ENCODE measurements around the gene LRRN4. TPM values are rescaled to one million over a fixed set of nuclear protein-coding genes. Genes with fewer than 3 reads are reported as not detected.

LRRN4 gene
- total and polyA plus RNA-seq, 9 of the 15 experiments (the other 6 are each of a cell fraction or from before 2014, with no cell fraction given), result not detected

- in situ Hi-C loops (cut with MboI) (no loop called here), intact Hi-C loops (cut with micrococcal nuclease) (no loop called here)
- Histone ChIP-seq H3K4me1 (replicated peaks in 1 of 2; ENCODE audit: control insufficient read depth in 2 of 2, insufficient read depth in 2 of 2, low read length in 2 of 2) (no peaks in the 10 kb centered on the region), H3K9me3 (replicated peaks; ENCODE audit: control insufficient read depth, insufficient read depth, low read depth, low read length) (no peaks in the 10 kb centered on the region), H3K27me3 (ENCODE audit: control insufficient read depth in 2 of 2, insufficient read depth in 2 of 2, low read length in 2 of 2) (no peaks in the 10 kb centered on the region), H3K36me3 (ENCODE audit: control insufficient read depth, insufficient read depth, low read length) (no peaks in the 10 kb centered on the region), H3K79me2 (ENCODE audit: control insufficient read depth, insufficient read depth, low read length) (no peaks in the 10 kb centered on the region), H3K4me2 (ENCODE audit: insufficient read depth, low read length) (no peak overlapping the region), H3K9ac (ENCODE audit: insufficient read depth in 1 of 2, low read depth in 2 of 2, low read length in 2 of 2) (no peak overlapping the region), H3K9me1 (ENCODE audit: control insufficient read depth, insufficient read depth, low read length) (no peaks in the 10 kb centered on the region), H3K27ac (ENCODE audit: extremely low read depth, low read depth, low read length) (no peak overlapping the region), H3K4me3 (no peak overlapping the region), H4K20me1 (replicated peaks; ENCODE audit: control insufficient read depth, insufficient read depth, low read length) (no peaks in the 10 kb centered on the region), H2AFZ (ENCODE audit: low read depth, low read length) (no peak overlapping the region)
- DNase-seq (ENCODE audit: extremely low read depth in 1 of 4, low spot score in 3 of 4) (no peak), ATAC-seq (no peak), FAIRE-seq (no peak)
- POLR2A ChIA-PET, result interaction anchor here (0.6 kb wide), 1 partner anchor 25 kb away, joined by 3 read pairs; no protein-coding TSS in a partner anchor
- 42% methylated on average over 2 of the region's 2 CpGs for WGBS (ENCODE audit: insufficient coverage, low coverage, missing lambda C conversion rate)
- TF ChIP-seq RBM17 (IDR thresholded peaks at IDR 0.05; ENCODE audit: borderline replicate concordance, low read depth, low read length), result no peak
- CTCF ChIA-PET (ENCODE audit: low intra/inter-chr PET ratio), result no interaction called here
- BruUV-seq (replicated peaks), result no TSS peak
Measured at GRCh38 chr20:6100246-6100645, 46.4 kb upstream of the LRRN4 start.

GRCh38 chr20:6099819-6100218 is 46.0 kb upstream of the LRRN4 start:
- Histone ChIP-seq H2AFZ (ENCODE audit: low read depth, low read length) (no peak overlapping the region), H3K9ac (ENCODE audit: insufficient read depth in 1 of 2, low read depth in 2 of 2, low read length in 2 of 2) (no peak overlapping the region), H3K36me3 (ENCODE audit: control insufficient read depth, insufficient read depth, low read length) (no peaks in the 10 kb centered on the region), H3K79me2 (ENCODE audit: control insufficient read depth, insufficient read depth, low read length) (no peaks in the 10 kb centered on the region), H3K9me1 (ENCODE audit: control insufficient read depth, insufficient read depth, low read length) (no peaks in the 10 kb centered on the region), H3K27ac (ENCODE audit: extremely low read depth, low read depth, low read length) (no peak overlapping the region), H3K27me3 (ENCODE audit: control insufficient read depth in 2 of 2, insufficient read depth in 2 of 2, low read length in 2 of 2) (no peaks in the 10 kb centered on the region), H3K4me3 (no peak overlapping the region), H3K9me3 (replicated peaks; ENCODE audit: control insufficient read depth, insufficient read depth, low read depth, low read length) (no peaks in the 10 kb centered on the region), H3K4me1 (replicated peaks in 1 of 2; ENCODE audit: control insufficient read depth in 2 of 2, insufficient read depth in 2 of 2, low read length in 2 of 2) (no peaks in the 10 kb centered on the region), H3K4me2 (ENCODE audit: insufficient read depth, low read length) (no peak overlapping the region), H4K20me1 (replicated peaks; ENCODE audit: control insufficient read depth, insufficient read depth, low read length) (no peaks in the 10 kb centered on the region)
- no peak for ATAC-seq
- ChIA-PET CTCF (ENCODE audit: low intra/inter-chr PET ratio) (no interaction called here), POLR2A (interaction anchor here (0.6 kb wide), 1 partner anchor 26 kb away, joined by 3 read pairs; no protein-coding TSS in a partner anchor)
- TF ChIP-seq ZFPM2 (CRISPR knock-in tag; IDR thresholded peaks at IDR 0.05) (no peak), GTF2E2 (tag; IDR thresholded peaks at IDR 0.05) (no peak), FOXM1 (IDR thresholded peaks at IDR 0.05; ENCODE audit: low read depth) (no peak), FOXM1 (CRISPR knock-in tag; IDR thresholded peaks at IDR 0.05; ENCODE audit: low read depth) (no peak), PCBP2 (IDR thresholded peaks at IDR 0.05; ENCODE audit: low read depth, low read length, poor library complexity, severe bottlenecking) (no peak), TRIM28 (IDR thresholded peaks at IDR 0.05) (no peak), ZNF586 (CRISPR knock-in tag; conservative IDR thresholded peaks at IDR 0.05) (no peak)
- TF ChIP-seq, protein P1, sequence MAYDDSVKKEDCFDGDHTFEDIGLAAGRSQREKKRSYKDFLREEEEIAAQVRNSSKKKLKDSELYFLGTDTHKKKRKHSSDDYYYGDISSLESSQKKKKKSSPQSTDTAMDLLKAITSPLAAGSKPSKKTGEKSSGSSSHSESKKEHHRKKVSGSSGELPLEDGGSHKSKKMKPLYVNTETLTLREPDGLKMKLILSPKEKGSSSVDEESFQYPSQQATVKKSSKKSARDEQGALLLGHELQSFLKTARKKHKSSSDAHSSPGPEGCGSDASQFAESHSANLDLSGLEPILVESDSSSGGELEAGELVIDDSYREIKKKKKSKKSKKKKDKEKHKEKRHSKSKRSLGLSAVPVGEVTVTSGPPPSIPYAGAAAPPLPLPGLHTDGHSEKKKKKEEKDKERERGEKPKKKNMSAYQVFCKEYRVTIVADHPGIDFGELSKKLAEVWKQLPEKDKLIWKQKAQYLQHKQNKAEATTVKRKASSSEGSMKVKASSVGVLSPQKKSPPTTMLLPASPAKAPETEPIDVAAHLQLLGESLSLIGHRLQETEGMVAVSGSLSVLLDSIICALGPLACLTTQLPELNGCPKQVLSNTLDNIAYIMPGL (CRISPR knock-in tag; IDR thresholded peaks at IDR 0.05), result no peak
- no peak for DNase-seq (ENCODE audit: extremely low read depth in 1 of 4, low spot score in 3 of 4)
- intact Hi-C loops (cut with micrococcal nuclease), result no loop called here
- no TSS peak for BruUV-seq (replicated peaks)
- in situ Hi-C loops (cut with MboI), result no loop called here
- no peak for FAIRE-seq
